Body of pancreas (tissue), 4 donors: ENCODE results near the gene MAPK11. TPM values are rescaled to one million over a fixed set of nuclear protein-coding genes. Genes with fewer than 3 reads are reported as not detected.

Source experiments
- ATAC-seq: fragments of 150-250 bp; one replicate; pipeline ENCODE4 v1.9.1; 2016
- DNase-seq, 4 donors: peaks; one replicate each; pipeline ENCODE4 v3.0.0-alpha.2; 2019
- H3K27ac ChIP-seq, 4 donors: fragments of 200-600 bp; sonication (generic); 1 replicate in 3 of 4; 2 replicates in 1 of 4; pipeline versions ENCODE4 v1.5.1 to v1.6.1; 2016 to 2019; ENCODE audit warnings: mild to moderate bottlenecking in 1 of 4, mixed read lengths in 1 of 4, moderate library complexity in 1 of 4
- H3K27me3 ChIP-seq, 2 donors: fragments of 200-600 bp; sonication (generic); one replicate each; pipeline ENCODE4 v1.6.0; 2016; ENCODE audit warnings: mild to moderate bottlenecking in 1 of 2
- H3K36me3 ChIP-seq, 2 donors: fragments of 200-600 bp; sonication (generic); replicated peaks in 1 of 2; 2 replicates each; pipeline ENCODE4 v1.5.1; 2016; ENCODE audit warnings: low read depth in 2 of 2; ENCODE audit not compliant: insufficient read depth in 1 of 2
- H3K4me1 ChIP-seq: fragments of 200-600 bp; sonication (generic); one replicate; pipeline ENCODE4 v1.6.0; 2016
- H3K4me3 ChIP-seq, 2 donors: fragments of 200-600 bp; sonication (generic); 1 replicate in 1 of 2; 2 replicates in 1 of 2; pipeline ENCODE4 v1.5.1; 2016 to 2019
- H3K9me3 ChIP-seq, 3 donors: fragments of 200-600 bp; sonication (generic); 1 replicate in 2 of 3; 2 replicates in 1 of 3; pipeline ENCODE4 v1.5.1; 2016
- POLR2A ChIP-seq, 3 donors: fragments of 450-650 bp; IDR thresholded peaks; one replicate each; pipeline ENCODE4 v1.6.1; 2016; ENCODE audit warnings: antibody characterized with exemption in 3 of 3, mild to moderate bottlenecking in 2 of 3
- WGBS, 2 donors: methylation state at CpG; one replicate each; pipeline ENCODE4 v1.1.5; 2017; 5-methylcytosine and 5-hydroxymethylcytosine counted together
- intact Hi-C: fragments of 100-400 bp; cut with DNase I; formaldehyde crosslinking; loops from one replicate; pipeline ENCODE4 v1.15.1; 2023
- total RNA-seq, 2 donors: library from RNA; depleted of rRNA; stranded (reverse); fragments of >200 nt; gene quantifications; one replicate each; pipeline ENCODE4 v1.1.0, GENCODE V29; 2016
- TF ChIP-seq, protein P1 (sequence below), 7 experiments: fragments of 450-650 bp in 4 of 7; fragments of 200-600 bp in 3 of 7; sonication (generic) in 3 of 7; IDR thresholded peaks; one replicate each; pipeline ENCODE4 v1.5.1; 2016 to 2019; ENCODE audit warnings: antibody characterized with exemption in 7 of 7

MAPK11 gene
- total RNA-seq, 2 donors from 2014 or later, result 3.0 to 3.6 TPM

DNA sequence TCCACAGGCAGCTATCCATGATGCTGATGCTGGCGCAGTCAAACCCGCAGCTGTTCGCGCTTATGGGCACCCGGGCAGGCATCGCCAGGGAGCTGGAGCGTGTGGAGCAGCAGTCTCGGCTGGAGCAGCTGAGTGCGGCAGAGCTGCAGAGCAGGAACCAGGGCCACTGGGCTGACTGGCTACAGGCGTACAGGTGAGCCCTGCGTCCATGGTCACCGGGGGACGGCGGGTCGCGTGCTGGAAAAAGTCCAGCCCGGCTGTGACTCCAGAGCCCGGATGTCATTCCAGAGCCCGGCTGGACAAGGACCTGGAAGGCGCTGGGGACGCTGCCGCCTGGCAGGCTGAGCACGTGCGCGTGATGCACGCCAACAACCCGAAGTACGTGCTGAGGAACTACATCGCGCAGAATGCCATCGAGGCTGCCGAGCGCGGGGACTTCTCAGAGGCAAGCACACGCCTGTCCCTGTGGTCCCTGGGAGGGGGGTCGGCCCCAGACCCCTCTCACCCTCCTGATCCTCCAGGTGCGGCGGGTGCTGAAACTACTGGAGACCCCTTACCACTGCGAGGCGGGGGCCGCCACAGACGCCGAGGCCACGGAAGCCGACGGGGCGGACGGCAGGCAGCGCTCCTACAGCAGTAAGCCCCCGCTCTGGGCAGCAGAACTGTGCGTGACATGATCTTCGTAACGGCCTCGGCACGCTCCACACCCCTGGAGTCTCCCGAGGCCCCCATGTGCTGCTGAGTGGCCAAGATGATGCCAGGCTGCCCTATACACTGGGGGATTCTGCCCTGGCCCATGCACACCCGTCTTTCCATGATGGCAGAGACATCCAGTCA lies 53.3 kb downstream of the MAPK11 start:
- WGBS, 2 donors, result 92 to 95% methylated on average over 37 to 57 of the region's 57 CpGs
- no peaks in the 10 kb centered on the region for H3K9me3 ChIP-seq
- peaks cover 14 to 42% of the 10 kb centered on the region in 2 donors for H3K36me3 ChIP-seq
- no peak overlapping the region for H3K27ac ChIP-seq
- H3K4me1 ChIP-seq, result peaks cover 17% of the 10 kb centered on the region
- ATAC-seq (no peak), DNase-seq (peak in 1 of 4 donors; percentile 15)
- intact Hi-C loops, result no loop called here
- TF ChIP-seq, protein P1, sequence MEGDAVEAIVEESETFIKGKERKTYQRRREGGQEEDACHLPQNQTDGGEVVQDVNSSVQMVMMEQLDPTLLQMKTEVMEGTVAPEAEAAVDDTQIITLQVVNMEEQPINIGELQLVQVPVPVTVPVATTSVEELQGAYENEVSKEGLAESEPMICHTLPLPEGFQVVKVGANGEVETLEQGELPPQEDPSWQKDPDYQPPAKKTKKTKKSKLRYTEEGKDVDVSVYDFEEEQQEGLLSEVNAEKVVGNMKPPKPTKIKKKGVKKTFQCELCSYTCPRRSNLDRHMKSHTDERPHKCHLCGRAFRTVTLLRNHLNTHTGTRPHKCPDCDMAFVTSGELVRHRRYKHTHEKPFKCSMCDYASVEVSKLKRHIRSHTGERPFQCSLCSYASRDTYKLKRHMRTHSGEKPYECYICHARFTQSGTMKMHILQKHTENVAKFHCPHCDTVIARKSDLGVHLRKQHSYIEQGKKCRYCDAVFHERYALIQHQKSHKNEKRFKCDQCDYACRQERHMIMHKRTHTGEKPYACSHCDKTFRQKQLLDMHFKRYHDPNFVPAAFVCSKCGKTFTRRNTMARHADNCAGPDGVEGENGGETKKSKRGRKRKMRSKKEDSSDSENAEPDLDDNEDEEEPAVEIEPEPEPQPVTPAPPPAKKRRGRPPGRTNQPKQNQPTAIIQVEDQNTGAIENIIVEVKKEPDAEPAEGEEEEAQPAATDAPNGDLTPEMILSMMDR (IDR thresholded peaks at IDR 0.05), result no peak
- no peak for TF ChIP-seq POLR2A (IDR thresholded peaks at IDR 0.05)
- H3K4me3 ChIP-seq, result no peak overlapping the region
- H3K27me3 ChIP-seq, result no peaks in the 10 kb centered on the region

DNA sequence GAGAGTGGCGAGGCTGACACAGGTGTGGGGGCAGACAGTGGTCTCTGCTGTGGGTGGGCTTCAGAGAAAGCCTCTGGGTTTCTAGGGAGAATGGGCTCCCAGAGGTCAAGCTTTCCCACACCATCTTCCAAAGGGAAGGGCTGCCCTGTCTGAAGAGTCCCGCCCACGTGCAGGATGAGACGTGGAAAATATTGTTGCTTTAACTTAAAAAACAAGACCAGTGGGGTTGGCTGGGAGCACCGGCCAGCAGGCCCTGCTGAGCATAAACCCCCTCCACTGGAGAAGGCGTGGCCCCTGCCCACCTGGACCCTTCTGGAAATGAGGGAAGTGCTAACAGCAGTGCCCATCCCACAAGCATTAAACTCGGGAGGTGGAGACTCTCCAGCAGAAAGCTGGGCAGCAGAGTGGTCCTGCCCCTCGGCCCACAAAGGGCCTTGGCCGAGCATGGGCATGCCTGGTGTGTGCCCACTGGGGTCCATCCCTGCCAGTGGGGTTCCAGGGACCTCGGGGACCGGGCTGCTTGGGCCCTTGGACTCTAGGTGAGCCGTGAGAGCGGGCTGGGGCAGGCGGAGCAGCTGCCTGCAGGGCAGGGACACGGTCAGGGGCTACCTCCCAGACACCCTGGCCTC lies 54.0 kb downstream of the MAPK11 start:
- Histone ChIP-seq H3K4me1 (peaks cover 17% of the 10 kb centered on the region), H3K4me3 (no peak overlapping the region), H3K9me3 (no peaks in the 10 kb centered on the region), H3K27me3 (no peaks in the 10 kb centered on the region), H3K36me3 (peaks cover 7 to 38% of the 10 kb centered on the region in 2 donors), H3K27ac (no peak overlapping the region)
- TF ChIP-seq, protein P1 (IDR thresholded peaks at IDR 0.05), result no peak
- TF ChIP-seq POLR2A (IDR thresholded peaks at IDR 0.05), result no peak
- DNase-seq (no peak), ATAC-seq (no peak)
- WGBS, 2 donors, result 76 to 81% methylated on average over 5 to 15 of the region's 15 CpGs
- intact Hi-C loops, result no loop called here

DNA sequence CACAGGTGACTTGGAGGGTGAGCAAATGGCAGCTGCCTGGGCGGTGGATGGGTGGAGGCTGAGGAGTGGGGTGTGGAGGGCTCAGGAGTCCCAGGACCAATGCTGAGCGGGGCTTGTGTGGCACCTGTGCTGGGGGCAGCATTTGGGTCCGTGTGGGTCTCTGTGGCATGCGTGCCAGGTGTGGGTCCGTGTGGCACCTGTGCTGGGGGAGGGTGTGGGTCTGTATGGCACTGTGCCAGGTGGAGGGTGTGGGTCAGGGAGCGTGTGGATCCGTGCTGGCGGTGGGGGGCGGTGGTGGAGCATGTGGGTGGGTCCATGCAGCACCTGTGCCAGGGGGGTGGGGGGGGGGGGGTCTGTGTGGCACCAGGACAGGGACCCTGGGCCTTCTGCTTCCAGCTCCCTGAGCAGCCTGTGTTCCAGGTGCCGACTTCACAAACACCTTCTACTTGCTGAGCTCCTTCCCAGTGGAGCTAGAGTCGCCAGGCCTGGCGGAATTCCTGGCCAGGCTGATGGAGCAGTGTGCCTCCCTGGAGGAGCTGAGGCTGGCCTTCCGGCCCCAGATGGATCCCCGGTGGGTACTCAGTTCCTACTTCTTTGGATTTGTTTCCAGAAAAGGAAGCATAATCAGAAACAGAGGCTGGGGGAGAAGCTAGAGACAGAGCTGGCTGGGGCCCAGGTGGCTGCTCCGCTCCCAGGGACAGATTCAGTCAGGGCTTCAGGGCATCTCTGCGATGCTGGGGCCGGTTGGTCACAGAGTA lies 54.7 kb downstream of the MAPK11 start:
- Histone ChIP-seq H3K27ac (no peak overlapping the region), H3K4me3 (no peak overlapping the region), H3K9me3 (no peaks in the 10 kb centered on the region), H3K4me1 (peaks cover 17% of the 10 kb centered on the region), H3K36me3 (peaks cover 7 to 39% of the 10 kb centered on the region in 2 donors), H3K27me3 (no peaks in the 10 kb centered on the region)
- 73 to 82% methylated on average over 10 to 17 of the region's 17 CpGs for WGBS, 2 donors
- intact Hi-C loops, result no loop called here
- TF ChIP-seq, protein P1 (IDR thresholded peaks at IDR 0.05), result no peak
- TF ChIP-seq POLR2A (IDR thresholded peaks at IDR 0.05), result no peak
- no peak for ATAC-seq
- DNase-seq, result peak in 1 of 4 donors; percentile 29

Other genes with a start within 250 kb of the MAPK11 start
- not detected for gene TTLL8, start 212.1 kb downstream of the MAPK11 start, total RNA-seq
- not detected for gene MLC1, start 185.0 kb downstream of the MAPK11 start, total RNA-seq
- under 1 TPM in 1 of 2 donors, not detected in 1; 0.52 TPM for gene MOV10L1, start 180.4 kb downstream of the MAPK11 start, total RNA-seq
- 1 to 10 TPM in 1 of 2 donors, under 1 TPM in 1; 0.33 to 3.1 TPM for gene PANX2, start 99.6 kb downstream of the MAPK11 start, total RNA-seq
- 100 to 1,000 TPM in 1 of 2 donors, 10 to 100 TPM in 1; 82.8 to 110 TPM for gene TRABD, start 84.5 kb downstream of the MAPK11 start, total RNA-seq
- gene SELENOO, start 69.4 kb downstream of the MAPK11 start, total RNA-seq, result 10 to 100 TPM; 23.6 to 57.4 TPM
- gene TUBGCP6, start 25.4 kb downstream of the MAPK11 start, total RNA-seq, result 100 to 1,000 TPM in 1 of 2 donors, 10 to 100 TPM in 1; 61.2 to 121 TPM
- 100 to 1,000 TPM in 1 of 2 donors, 10 to 100 TPM in 1; 31.9 to 128 TPM for gene HDAC10, start 19.1 kb downstream of the MAPK11 start, total RNA-seq
- 1 to 10 TPM; 3.9 to 4.6 TPM for gene MAPK12, start 8.7 kb downstream of the MAPK11 start, total RNA-seq
- gene PLXNB2, start 37.3 kb upstream of the MAPK11 start, total RNA-seq, result 100 to 1,000 TPM; 113 to 140 TPM
- gene DENND6B, start 56.6 kb upstream of the MAPK11 start, total RNA-seq, result 1 to 10 TPM; 3.4 to 7.3 TPM
- gene PPP6R2, start 72.9 kb upstream of the MAPK11 start, total RNA-seq, result 10 to 100 TPM; 48.8 to 53.4 TPM
- gene SBF1, start 204.7 kb upstream of the MAPK11 start, total RNA-seq, result 10 to 100 TPM; 60.2 to 77.5 TPM
- 1 to 10 TPM; 7.3 to 8.2 TPM for gene ADM2, start 211.2 kb upstream of the MAPK11 start, total RNA-seq
- not detected for gene MIOX, start 216.5 kb upstream of the MAPK11 start, total RNA-seq
- gene LMF2, start 237.3 kb upstream of the MAPK11 start, total RNA-seq, result 100 to 1,000 TPM; 147 to 158 TPM
- 10 to 100 TPM; 30.6 to 35.9 TPM for gene NCAPH2, start 237.8 kb upstream of the MAPK11 start, total RNA-seq